Measurements from ENCODE around the gene ANK3.

DNA sequence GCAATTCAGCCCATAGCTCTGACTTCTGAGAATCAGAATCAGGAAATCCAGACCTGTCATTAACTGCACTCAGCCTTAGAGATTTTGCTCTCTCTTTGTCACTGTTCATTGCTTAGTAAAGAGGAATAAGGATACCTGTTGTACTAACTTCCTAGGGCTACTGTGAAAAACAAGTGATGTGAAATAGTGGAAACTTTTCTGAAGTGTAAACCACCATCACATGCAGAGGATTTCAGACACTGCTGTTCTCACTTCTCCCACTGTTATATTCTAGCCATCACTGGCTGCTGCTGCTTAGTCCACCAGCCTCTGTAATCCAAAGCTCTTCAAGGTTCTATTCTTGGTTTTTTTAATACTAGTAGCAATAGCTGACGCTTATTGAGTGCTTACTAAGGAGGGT lies 353.7 kb downstream of the ANK3 start:
- TF ChIP-seq EZH2 (IDR thresholded peaks at IDR 0.05; ENCODE audit: insufficient read depth, poor library complexity, severe bottlenecking), result no peak
- no peak for TF ChIP-seq EZH2phosphoT487 (IDR thresholded peaks at IDR 0.05; ENCODE audit: insufficient read depth, low read depth)
